ENCODE measurements around the gene CEMIP. TPM values are rescaled to one million over a fixed set of nuclear protein-coding genes. Genes with fewer than 3 reads are reported as not detected.

The CEMIP gene
- total and polyA plus RNA-seq, 7 experiments from 2014 or later = 0.02 TPM; not detected in 6

DNA sequence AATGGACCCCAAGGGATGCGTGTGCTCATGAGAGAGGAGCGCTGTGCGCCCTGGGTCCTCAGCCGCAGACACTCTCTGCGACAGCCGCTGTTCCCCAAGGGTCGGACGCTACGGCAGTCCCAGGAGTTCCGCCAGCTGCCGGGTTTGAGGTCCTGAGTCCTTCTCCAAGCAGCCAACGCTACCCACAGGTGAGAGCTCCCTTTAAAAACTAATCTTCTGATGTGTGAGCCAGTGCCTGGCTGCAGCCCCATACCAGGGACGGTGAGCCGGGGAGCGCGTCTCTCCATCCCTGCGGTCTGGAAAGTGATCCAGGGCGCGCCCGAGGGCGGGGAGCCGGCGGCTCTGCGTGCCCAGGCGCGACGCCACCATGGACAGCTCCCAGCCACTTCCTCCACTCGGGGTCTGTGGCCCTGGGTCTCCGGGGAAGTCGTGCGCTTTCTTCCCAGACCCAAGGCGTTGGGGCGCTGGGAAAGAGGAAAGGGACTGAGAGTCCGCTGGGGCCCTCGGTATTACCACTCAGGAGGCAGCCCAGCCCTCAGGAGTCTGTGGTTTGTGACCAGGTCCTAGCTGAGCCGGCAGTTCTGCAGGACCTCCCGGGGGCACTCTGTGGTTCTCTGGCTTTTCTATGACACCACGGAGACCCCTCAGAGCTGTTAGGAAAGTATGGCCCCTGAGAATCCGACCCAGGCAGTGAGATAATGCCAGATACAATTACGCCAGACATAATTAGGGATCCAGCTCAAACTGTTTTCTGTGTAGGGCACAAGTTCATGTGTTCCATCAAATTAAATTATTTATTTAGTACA lies 1.4 kb downstream of the CEMIP start:
- ChIA-PET POLR2A (no interaction called here), CTCF (no interaction called here)
- intact Hi-C loops (cut with micrococcal nuclease) = loop anchor here in 1 of 2 donors (2.0 kb wide), 1 partner anchor 24 kb away; no protein-coding TSS in a partner anchor
- Histone ChIP-seq H3K4me3 (ENCODE audit: low read length) (no peak overlapping the region), H3K36me3 (ENCODE audit: control insufficient read depth in 2 of 3, insufficient read depth in 3 of 3, low read length in 3 of 3) (no peaks in the 10 kb centered on the region), H3K9me3 (ENCODE audit: control insufficient read depth in 2 of 3, low read length in 3 of 3) (no peaks in the 10 kb centered on the region), H3K27me3 (ENCODE audit: control insufficient read depth in 2 of 2, insufficient read depth in 2 of 2, low read length in 2 of 2) (peaks cover 4 to 17% of the 10 kb centered on the region in 2 donors), H3K27ac (ENCODE audit: low read depth, low read length) (no peak overlapping the region), H3K4me1 (ENCODE audit: control insufficient read depth in 2 of 2, insufficient read depth in 2 of 2, low read length in 2 of 2) (no peaks in the 10 kb centered on the region)
- Mint-ChIP-seq H3K36me3 (no peaks in the 10 kb centered on the region), H3K4me3 (peak overlapping the region in 6 of 10 donors; percentile 28 to 77 (median 74)), H3K27ac (no peak overlapping the region), H3K4me1 (peaks cover 15 to 25% (median 17%) of the 10 kb centered on the region in 7 donors), H3K9me3 (no peaks in the 10 kb centered on the region), H3K27me3 (peaks cover 19 to 74% (median 36%) of the 10 kb centered on the region in 5 donors)
- peak in 1 of 9 donors; percentile 52 for DNase-seq
- no peak for ATAC-seq

DNA sequence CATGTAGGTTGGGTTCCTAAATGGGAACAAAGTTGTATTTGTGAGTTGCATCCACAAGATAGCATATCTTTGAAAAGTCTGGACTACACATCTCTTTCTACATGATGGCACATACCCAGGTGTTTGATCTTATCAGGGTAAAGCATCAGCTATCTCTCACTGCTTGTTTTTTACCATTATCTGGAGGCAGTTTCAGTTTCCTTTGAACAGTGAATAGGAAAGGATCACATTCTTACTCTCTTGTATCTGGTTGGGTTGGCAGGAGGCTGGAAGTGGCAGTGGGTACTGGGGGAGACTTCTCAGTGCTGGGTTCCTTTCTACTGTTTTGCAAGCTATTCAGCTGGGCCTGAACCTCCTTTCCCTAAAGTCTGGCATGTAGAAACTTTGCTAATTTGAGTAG lies 4.1 kb downstream of the CEMIP start:
- peaks cover 14 to 25% (median 17%) of the 10 kb centered on the region in 7 donors for H3K4me1 Mint-ChIP-seq
- no peaks in the 10 kb centered on the region for H3K36me3 Mint-ChIP-seq
- Histone ChIP-seq H3K27ac (ENCODE audit: low read depth, low read length) (no peak overlapping the region), H3K9me3 (ENCODE audit: control insufficient read depth in 2 of 3, low read length in 3 of 3) (no peaks in the 10 kb centered on the region), H3K4me3 (ENCODE audit: low read length) (no peak overlapping the region), H3K27me3 (ENCODE audit: control insufficient read depth in 2 of 2, insufficient read depth in 2 of 2, low read length in 2 of 2) (peaks cover 3 to 9% of the 10 kb centered on the region in 2 donors), H3K36me3 (ENCODE audit: control insufficient read depth in 2 of 3, insufficient read depth in 3 of 3, low read length in 3 of 3) (no peaks in the 10 kb centered on the region), H3K4me1 (ENCODE audit: control insufficient read depth in 2 of 2, insufficient read depth in 2 of 2, low read length in 2 of 2) (no peaks in the 10 kb centered on the region)
- intact Hi-C loops (cut with micrococcal nuclease) = no loop called here
- DNase-seq = no peak
- no peak overlapping the region for H3K27ac Mint-ChIP-seq
- ChIA-PET POLR2A (interaction anchor here (0.9 kb wide), 1 partner anchor 10 kb away, joined by 4 read pairs; no protein-coding TSS in a partner anchor), CTCF (no interaction called here)
- no peak for ATAC-seq
- H3K9me3 Mint-ChIP-seq = no peaks in the 10 kb centered on the region
- peaks cover 11 to 56% (median 26%) of the 10 kb centered on the region in 5 donors for H3K27me3 Mint-ChIP-seq
- H3K4me3 Mint-ChIP-seq = no peak overlapping the region

DNA sequence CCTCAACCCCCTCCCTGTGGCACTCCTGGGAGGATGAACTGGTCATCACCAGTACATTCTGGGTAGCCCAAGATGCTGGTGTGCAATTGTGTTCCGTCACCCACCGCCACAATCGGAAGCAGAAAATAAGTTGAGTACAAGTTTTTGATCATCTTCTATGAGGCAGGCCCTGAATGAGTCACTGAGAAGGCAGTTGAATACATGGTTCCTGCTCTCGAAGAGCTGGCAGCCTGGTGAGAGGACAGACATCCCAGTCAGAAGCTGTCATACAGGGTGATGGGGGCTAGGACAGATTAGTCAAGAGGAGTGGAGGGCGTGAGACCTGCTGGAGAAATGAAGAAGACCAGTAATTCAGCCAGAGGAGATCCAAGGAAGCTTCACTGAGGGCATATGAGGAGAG lies 6.2 kb downstream of the CEMIP start:
- H3K4me1 Mint-ChIP-seq = peaks cover 7 to 17% (median 9%) of the 10 kb centered on the region in 7 donors
- H3K36me3 Mint-ChIP-seq = no peaks in the 10 kb centered on the region
- no peaks in the 10 kb centered on the region for H3K9me3 ChIP-seq (ENCODE audit: control insufficient read depth in 2 of 3, low read length in 3 of 3)
- no peaks in the 10 kb centered on the region for H3K4me1 ChIP-seq (ENCODE audit: control insufficient read depth in 2 of 2, insufficient read depth in 2 of 2, low read length in 2 of 2)
- no peak for DNase-seq
- no peak overlapping the region for H3K4me3 Mint-ChIP-seq
- H3K27me3 ChIP-seq (ENCODE audit: control insufficient read depth in 2 of 2, insufficient read depth in 2 of 2, low read length in 2 of 2) = peaks cover 0 to 1% of the 10 kb centered on the region in 2 donors
- no peak overlapping the region for H3K27ac Mint-ChIP-seq
- intact Hi-C loops (cut with micrococcal nuclease) = no loop called here
- peaks cover 9 to 48% (median 25%) of the 10 kb centered on the region in 5 donors for H3K27me3 Mint-ChIP-seq
- ChIA-PET CTCF (interaction anchor here (0.6 to 1.0 kb wide), 2 partner anchors 9 to 172 kb away, joined by 3 to 5 read pairs; no protein-coding TSS in a partner anchor), POLR2A (no interaction called here)
- H3K4me3 ChIP-seq (ENCODE audit: low read length) = no peak overlapping the region
- ATAC-seq = no peak
- no peaks in the 10 kb centered on the region for H3K36me3 ChIP-seq (ENCODE audit: control insufficient read depth in 2 of 3, insufficient read depth in 3 of 3, low read length in 3 of 3)
- H3K9me3 Mint-ChIP-seq = no peaks in the 10 kb centered on the region
- no peak overlapping the region for H3K27ac ChIP-seq (ENCODE audit: low read depth, low read length)

DNA sequence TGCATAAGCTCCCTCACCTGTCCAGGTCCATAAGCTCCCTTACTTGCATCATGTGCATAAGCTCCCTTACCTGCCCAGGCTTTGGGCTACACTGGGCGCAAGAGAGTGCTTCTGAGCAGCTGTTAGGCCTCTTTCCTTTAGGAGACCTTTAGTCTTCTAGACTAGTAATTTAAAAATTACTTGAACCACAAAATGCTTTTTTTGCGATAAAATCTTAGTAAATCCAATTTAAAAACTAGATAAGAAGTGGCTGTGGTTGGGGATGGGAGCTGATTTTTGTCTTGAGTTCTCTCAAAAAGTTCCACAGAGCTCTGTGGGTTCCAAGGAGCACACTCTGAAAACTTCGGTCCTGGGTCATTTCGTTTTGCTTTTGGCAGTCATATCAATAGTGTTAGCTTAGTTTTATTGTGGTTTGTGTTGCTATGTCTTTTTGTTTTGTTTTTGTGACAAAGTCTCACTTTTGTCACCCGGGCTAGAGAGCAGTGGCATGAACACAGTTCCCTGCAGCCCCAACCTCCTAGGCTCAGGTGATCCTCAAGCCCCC lies 6.7 kb downstream of the CEMIP start:
- intact Hi-C loops (cut with micrococcal nuclease) = no loop called here
- H3K27ac Mint-ChIP-seq = no peak overlapping the region
- no peak for ATAC-seq
- H3K9me3 Mint-ChIP-seq = no peaks in the 10 kb centered on the region
- no peak overlapping the region for H3K4me3 Mint-ChIP-seq
- DNase-seq = no peak
- peaks cover 0 to 3% of the 10 kb centered on the region in 2 donors for H3K27me3 ChIP-seq (ENCODE audit: control insufficient read depth in 2 of 2, insufficient read depth in 2 of 2, low read length in 2 of 2)
- no peaks in the 10 kb centered on the region for H3K4me1 ChIP-seq (ENCODE audit: control insufficient read depth in 2 of 2, insufficient read depth in 2 of 2, low read length in 2 of 2)
- no peak overlapping the region for H3K27ac ChIP-seq (ENCODE audit: low read depth, low read length)
- no peaks in the 10 kb centered on the region for H3K36me3 Mint-ChIP-seq
- no peaks in the 10 kb centered on the region for H3K9me3 ChIP-seq (ENCODE audit: control insufficient read depth in 2 of 3, low read length in 3 of 3)
- H3K4me3 ChIP-seq (ENCODE audit: low read length) = no peak overlapping the region
- no peaks in the 10 kb centered on the region for H3K36me3 ChIP-seq (ENCODE audit: control insufficient read depth in 2 of 3, insufficient read depth in 3 of 3, low read length in 3 of 3)
- ChIA-PET POLR2A (no interaction called here), CTCF (interaction anchor here (1.0 kb wide), 1 partner anchor 10 kb away, joined by 5 read pairs; no protein-coding TSS in a partner anchor)
- H3K27me3 Mint-ChIP-seq = peaks cover 14 to 48% (median 19%) of the 10 kb centered on the region in 5 donors
- H3K4me1 Mint-ChIP-seq = peaks cover 7 to 17% (median 9%) of the 10 kb centered on the region in 7 donors

DNA sequence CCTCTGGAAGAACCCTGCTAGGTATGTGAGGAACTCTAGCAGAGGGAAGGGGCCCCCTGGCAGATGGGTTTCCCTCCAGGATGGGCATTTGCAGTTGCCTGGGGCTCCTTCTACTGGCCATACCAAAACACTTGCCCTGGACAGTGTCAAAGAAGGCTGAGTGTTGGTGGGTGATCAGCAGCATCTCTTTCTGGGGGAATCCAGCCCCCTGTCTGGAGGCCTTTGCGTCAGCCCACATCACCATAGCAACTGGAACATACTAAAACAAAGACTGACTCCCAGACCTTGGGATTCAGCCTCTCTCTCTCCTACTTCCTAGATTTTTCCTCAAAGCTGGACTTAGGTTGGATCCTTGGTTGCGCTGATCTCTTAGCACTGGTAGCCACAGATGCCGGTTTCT lies 8.1 kb downstream of the CEMIP start:
- no peak for DNase-seq
- intact Hi-C loops (cut with micrococcal nuclease) = no loop called here
- Mint-ChIP-seq H3K27ac (no peak overlapping the region), H3K4me3 (no peak overlapping the region), H3K9me3 (no peaks in the 10 kb centered on the region), H3K36me3 (no peaks in the 10 kb centered on the region), H3K27me3 (peaks cover 8 to 39% (median 20%) of the 10 kb centered on the region in 5 donors), H3K4me1 (peaks cover 7 to 17% (median 9%) of the 10 kb centered on the region in 7 donors)
- no peaks in the 10 kb centered on the region for H3K36me3 ChIP-seq (ENCODE audit: control insufficient read depth in 2 of 3, insufficient read depth in 3 of 3, low read length in 3 of 3)
- no peaks in the 10 kb centered on the region for H3K4me1 ChIP-seq (ENCODE audit: control insufficient read depth in 2 of 2, insufficient read depth in 2 of 2, low read length in 2 of 2)
- peaks cover 0 to 3% of the 10 kb centered on the region in 2 donors for H3K27me3 ChIP-seq (ENCODE audit: control insufficient read depth in 2 of 2, insufficient read depth in 2 of 2, low read length in 2 of 2)
- H3K4me3 ChIP-seq (ENCODE audit: low read length) = no peak overlapping the region
- H3K27ac ChIP-seq (ENCODE audit: low read depth, low read length) = no peak overlapping the region
- H3K9me3 ChIP-seq (ENCODE audit: control insufficient read depth in 2 of 3, low read length in 3 of 3) = no peaks in the 10 kb centered on the region
- POLR2A ChIA-PET = no interaction called here
- no peak for ATAC-seq
- CTCF ChIA-PET = no interaction called here

DNA sequence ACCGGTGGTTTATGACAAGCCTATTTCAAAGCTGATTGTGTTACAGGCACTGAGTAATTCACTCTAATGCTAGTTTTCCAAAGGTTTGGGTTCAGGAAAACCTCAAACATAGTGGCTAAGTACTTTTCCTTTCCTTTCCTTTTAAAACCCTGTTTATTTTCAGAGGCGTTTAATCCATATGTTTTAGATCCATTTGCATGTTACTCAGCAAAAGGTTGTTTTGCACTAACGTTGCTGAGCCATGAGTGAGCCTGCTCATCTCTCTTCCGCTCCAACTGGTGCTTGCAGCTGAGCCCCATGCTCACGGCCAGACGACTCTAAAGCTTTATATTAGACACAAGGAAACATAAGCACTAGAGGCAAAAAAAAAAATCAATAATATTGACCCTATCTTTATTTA lies 9.4 kb downstream of the CEMIP start:
- peaks cover 0 to 3% of the 10 kb centered on the region in 2 donors for H3K27me3 ChIP-seq (ENCODE audit: control insufficient read depth in 2 of 2, insufficient read depth in 2 of 2, low read length in 2 of 2)
- no peak overlapping the region for H3K4me3 ChIP-seq (ENCODE audit: low read length)
- Mint-ChIP-seq H3K9me3 (no peaks in the 10 kb centered on the region), H3K27me3 (peaks cover 8 to 38% (median 21%) of the 10 kb centered on the region in 5 donors), H3K4me1 (peaks cover 2 to 7% (median 4%) of the 10 kb centered on the region in 7 donors), H3K36me3 (no peaks in the 10 kb centered on the region), H3K4me3 (no peak overlapping the region), H3K27ac (no peak overlapping the region)
- ATAC-seq (no peak), DNase-seq (no peak)
- intact Hi-C loops (cut with micrococcal nuclease) = no loop called here
- ChIA-PET POLR2A (no interaction called here), CTCF (no interaction called here)
- no peaks in the 10 kb centered on the region for H3K36me3 ChIP-seq (ENCODE audit: control insufficient read depth in 2 of 3, insufficient read depth in 3 of 3, low read length in 3 of 3)
- H3K27ac ChIP-seq (ENCODE audit: low read depth, low read length) = no peak overlapping the region
- H3K4me1 ChIP-seq (ENCODE audit: control insufficient read depth in 2 of 2, insufficient read depth in 2 of 2, low read length in 2 of 2) = no peaks in the 10 kb centered on the region
- H3K9me3 ChIP-seq (ENCODE audit: control insufficient read depth in 2 of 3, low read length in 3 of 3) = no peaks in the 10 kb centered on the region

All from naive thymus-derived CD4-positive, alpha-beta T cell (primary cell).